ENCODE data around the gene TFEC. TPM values are rescaled to one million over a fixed set of nuclear protein-coding genes. Genes with fewer than 3 reads are reported as not detected.

Gene TFEC
- polyA plus RNA-seq, 1 donor from 2014 or later, result not detected

- H3K9me3 ChIP-seq (ENCODE audit: low read length), result no peaks in the 10 kb centered on the region
Observed at GRCh38 chr7:115906731-115907130, 123.8 kb downstream of the TFEC start.

DNA sequence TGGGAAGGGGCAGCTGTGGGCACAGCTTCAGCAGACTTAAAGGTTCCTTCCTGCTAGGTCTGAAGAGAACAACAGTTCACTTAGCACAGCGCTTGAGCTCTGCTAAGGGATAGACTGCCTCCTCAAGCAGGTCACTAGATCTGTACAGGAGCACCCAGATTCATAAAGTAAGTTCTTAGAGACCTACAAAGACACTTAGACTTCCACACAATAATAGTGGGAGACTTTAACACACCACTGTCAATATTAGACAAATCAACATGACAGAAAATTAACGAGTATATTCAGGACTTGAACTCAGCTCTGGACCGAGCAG lies 140.9 kb downstream of the TFEC start:
- Histone ChIP-seq H3K9ac (ENCODE audit: low read length) (no peak overlapping the region), H4K20me1 (ENCODE audit: insufficient read depth) (no peaks in the 10 kb centered on the region), H3K9me2 (ENCODE audit: insufficient read depth, low read length) (no peaks in the 10 kb centered on the region), H3F3A (ENCODE audit: insufficient read depth, low read length, poor library complexity, severe bottlenecking) (no peaks in the 10 kb centered on the region), H3K27ac (ENCODE audit: low read length) (no peak overlapping the region), H3K4me2 (ENCODE audit: low read length) (no peak overlapping the region), H3K4me3 (ENCODE audit: low read length) (no peak overlapping the region), H3K27me3 (ENCODE audit: insufficient read depth, low read depth, low read length) (no peaks in the 10 kb centered on the region), H3K36me3 (ENCODE audit: insufficient read depth, low read length) (no peaks in the 10 kb centered on the region), H3K79me2 (replicated peaks; ENCODE audit: insufficient read depth, low read length) (no peaks in the 10 kb centered on the region), H2AFZ (ENCODE audit: low read depth, low read length) (no peak overlapping the region), H3K9me3 (ENCODE audit: low read length) (no peaks in the 10 kb centered on the region)
- TF ChIP-seq MXI1 (conservative IDR thresholded peaks at IDR 0.05; ENCODE audit: poor library complexity, severe bottlenecking) (no peak), POLR2AphosphoS5 (IDR thresholded peaks at IDR 0.05) (no peak), SMC3 (conservative IDR thresholded peaks at IDR 0.05; ENCODE audit: poor library complexity) (no peak), RAD21 (conservative IDR thresholded peaks at IDR 0.05) (no peak), EZH2 (IDR thresholded peaks at IDR 0.05; ENCODE audit: borderline replicate concordance, insufficient read depth, low read length, poor library complexity, severe bottlenecking) (no peak), TAF1 (IDR thresholded peaks at IDR 0.05; ENCODE audit: low read depth) (no peak), EP300 (conservative IDR thresholded peaks at IDR 0.05; ENCODE audit: poor library complexity, severe bottlenecking) (no peak)
- TF ChIP-seq, protein P1, sequence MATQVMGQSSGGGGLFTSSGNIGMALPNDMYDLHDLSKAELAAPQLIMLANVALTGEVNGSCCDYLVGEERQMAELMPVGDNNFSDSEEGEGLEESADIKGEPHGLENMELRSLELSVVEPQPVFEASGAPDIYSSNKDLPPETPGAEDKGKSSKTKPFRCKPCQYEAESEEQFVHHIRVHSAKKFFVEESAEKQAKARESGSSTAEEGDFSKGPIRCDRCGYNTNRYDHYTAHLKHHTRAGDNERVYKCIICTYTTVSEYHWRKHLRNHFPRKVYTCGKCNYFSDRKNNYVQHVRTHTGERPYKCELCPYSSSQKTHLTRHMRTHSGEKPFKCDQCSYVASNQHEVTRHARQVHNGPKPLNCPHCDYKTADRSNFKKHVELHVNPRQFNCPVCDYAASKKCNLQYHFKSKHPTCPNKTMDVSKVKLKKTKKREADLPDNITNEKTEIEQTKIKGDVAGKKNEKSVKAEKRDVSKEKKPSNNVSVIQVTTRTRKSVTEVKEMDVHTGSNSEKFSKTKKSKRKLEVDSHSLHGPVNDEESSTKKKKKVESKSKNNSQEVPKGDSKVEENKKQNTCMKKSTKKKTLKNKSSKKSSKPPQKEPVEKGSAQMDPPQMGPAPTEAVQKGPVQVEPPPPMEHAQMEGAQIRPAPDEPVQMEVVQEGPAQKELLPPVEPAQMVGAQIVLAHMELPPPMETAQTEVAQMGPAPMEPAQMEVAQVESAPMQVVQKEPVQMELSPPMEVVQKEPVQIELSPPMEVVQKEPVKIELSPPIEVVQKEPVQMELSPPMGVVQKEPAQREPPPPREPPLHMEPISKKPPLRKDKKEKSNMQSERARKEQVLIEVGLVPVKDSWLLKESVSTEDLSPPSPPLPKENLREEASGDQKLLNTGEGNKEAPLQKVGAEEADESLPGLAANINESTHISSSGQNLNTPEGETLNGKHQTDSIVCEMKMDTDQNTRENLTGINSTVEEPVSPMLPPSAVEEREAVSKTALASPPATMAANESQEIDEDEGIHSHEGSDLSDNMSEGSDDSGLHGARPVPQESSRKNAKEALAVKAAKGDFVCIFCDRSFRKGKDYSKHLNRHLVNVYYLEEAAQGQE (IDR thresholded peaks at IDR 0.05; ENCODE audit: borderline replicate concordance), result no peak
- TF ChIP-seq, protein P2, sequence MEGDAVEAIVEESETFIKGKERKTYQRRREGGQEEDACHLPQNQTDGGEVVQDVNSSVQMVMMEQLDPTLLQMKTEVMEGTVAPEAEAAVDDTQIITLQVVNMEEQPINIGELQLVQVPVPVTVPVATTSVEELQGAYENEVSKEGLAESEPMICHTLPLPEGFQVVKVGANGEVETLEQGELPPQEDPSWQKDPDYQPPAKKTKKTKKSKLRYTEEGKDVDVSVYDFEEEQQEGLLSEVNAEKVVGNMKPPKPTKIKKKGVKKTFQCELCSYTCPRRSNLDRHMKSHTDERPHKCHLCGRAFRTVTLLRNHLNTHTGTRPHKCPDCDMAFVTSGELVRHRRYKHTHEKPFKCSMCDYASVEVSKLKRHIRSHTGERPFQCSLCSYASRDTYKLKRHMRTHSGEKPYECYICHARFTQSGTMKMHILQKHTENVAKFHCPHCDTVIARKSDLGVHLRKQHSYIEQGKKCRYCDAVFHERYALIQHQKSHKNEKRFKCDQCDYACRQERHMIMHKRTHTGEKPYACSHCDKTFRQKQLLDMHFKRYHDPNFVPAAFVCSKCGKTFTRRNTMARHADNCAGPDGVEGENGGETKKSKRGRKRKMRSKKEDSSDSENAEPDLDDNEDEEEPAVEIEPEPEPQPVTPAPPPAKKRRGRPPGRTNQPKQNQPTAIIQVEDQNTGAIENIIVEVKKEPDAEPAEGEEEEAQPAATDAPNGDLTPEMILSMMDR (IDR thresholded peaks at IDR 0.05; ENCODE audit: poor library complexity, severe bottlenecking), result no peak

More at GRCh38 chr7:115906731-115907130, 123.8 kb downstream of the TFEC start:
- no peaks in the 10 kb centered on the region for H3K27me3 ChIP-seq (ENCODE audit: insufficient read depth, low read depth, low read length)
- no peak overlapping the region for H3K27ac ChIP-seq (ENCODE audit: low read length)
- H3K4me2 ChIP-seq (ENCODE audit: low read length), result no peak overlapping the region
- no peak overlapping the region for H3K9ac ChIP-seq (ENCODE audit: low read length)
- no peaks in the 10 kb centered on the region for H3F3A ChIP-seq (ENCODE audit: insufficient read depth, low read length, poor library complexity, severe bottlenecking)
- H3K9me2 ChIP-seq (ENCODE audit: insufficient read depth, low read length), result no peaks in the 10 kb centered on the region
- no peak overlapping the region for H2AFZ ChIP-seq (ENCODE audit: low read depth, low read length)
- H3K4me3 ChIP-seq (ENCODE audit: low read length), result no peak overlapping the region
- H4K20me1 ChIP-seq (ENCODE audit: insufficient read depth), result no peaks in the 10 kb centered on the region
- TF ChIP-seq EZH2 (IDR thresholded peaks at IDR 0.05; ENCODE audit: borderline replicate concordance, insufficient read depth, low read length, poor library complexity, severe bottlenecking), result no peak
- no peak for TF ChIP-seq SMC3 (conservative IDR thresholded peaks at IDR 0.05; ENCODE audit: poor library complexity)
- TF ChIP-seq, protein P2 (IDR thresholded peaks at IDR 0.05; ENCODE audit: poor library complexity, severe bottlenecking), result no peak
- TF ChIP-seq MXI1 (conservative IDR thresholded peaks at IDR 0.05; ENCODE audit: poor library complexity, severe bottlenecking), result no peak
- TF ChIP-seq RAD21 (conservative IDR thresholded peaks at IDR 0.05), result no peak
- TF ChIP-seq TAF1 (IDR thresholded peaks at IDR 0.05; ENCODE audit: low read depth), result no peak
- TF ChIP-seq, protein P1 (IDR thresholded peaks at IDR 0.05; ENCODE audit: borderline replicate concordance), result no peak
- no peak for TF ChIP-seq EP300 (conservative IDR thresholded peaks at IDR 0.05; ENCODE audit: poor library complexity, severe bottlenecking)
- TF ChIP-seq POLR2AphosphoS5 (IDR thresholded peaks at IDR 0.05), result no peak
- H3K79me2 ChIP-seq (replicated peaks; ENCODE audit: insufficient read depth, low read length), result no peaks in the 10 kb centered on the region
- H3K36me3 ChIP-seq (ENCODE audit: insufficient read depth, low read length), result no peaks in the 10 kb centered on the region

Measured in neural cell (in vitro differentiated cells).